G401 (cell line): ENCODE data around the gene RNASET2. TPM values are rescaled to one million over a fixed set of nuclear protein-coding genes. Genes with fewer than 3 reads are reported as not detected.
"Not testable (repeated sequence)": the region's sequence is repeated elsewhere in the genome, so short reads cannot be mapped to it uniquely, and the experiment has no call there.

Experiments
- DNase-seq: peaks from one replicate; pipeline ENCODE4 v3.0.0-alpha.2; 2015; ENCODE audit warnings: low spot score
- in situ Hi-C: cut with HindIII; loops from 2 replicates; pipeline ENCODE4 v1.10.0; 2016; ENCODE audit warnings: low sequenced_read_pairs, mixed read lengths
- total RNA-seq: library from RNA; depleted of rRNA; stranded (reverse); fragments of >200 nt; shearing (Covaris generic); gene quantifications from 2 replicates; pipeline ENCODE4 v1.2.3, GENCODE V29; 2014

The RNASET2 gene
- total RNA-seq, 1 experiment from 2014 or later = 61.5 TPM

DNA sequence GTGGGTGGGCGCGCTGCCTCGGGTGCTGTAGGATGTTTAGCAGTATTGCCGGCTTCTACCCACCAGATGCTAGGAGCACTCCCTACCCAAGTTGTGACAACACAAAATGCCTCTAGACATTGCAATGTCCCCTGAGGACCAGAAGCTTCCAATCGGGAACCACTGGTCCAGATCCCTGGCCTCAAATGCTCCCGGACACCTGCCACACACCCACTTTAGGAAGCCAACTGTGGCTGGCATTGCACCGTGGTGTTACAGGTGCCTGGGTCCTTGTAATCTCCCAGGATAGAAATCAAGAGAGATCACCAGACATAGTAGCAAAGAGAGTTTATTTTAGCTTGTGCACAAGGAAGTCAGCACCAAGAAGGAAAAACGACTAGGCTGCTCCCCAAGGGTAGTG lies 14.9 kb upstream of the RNASET2 start:
- DNase-seq = no peak
- in situ Hi-C loops = no loop called here

DNA sequence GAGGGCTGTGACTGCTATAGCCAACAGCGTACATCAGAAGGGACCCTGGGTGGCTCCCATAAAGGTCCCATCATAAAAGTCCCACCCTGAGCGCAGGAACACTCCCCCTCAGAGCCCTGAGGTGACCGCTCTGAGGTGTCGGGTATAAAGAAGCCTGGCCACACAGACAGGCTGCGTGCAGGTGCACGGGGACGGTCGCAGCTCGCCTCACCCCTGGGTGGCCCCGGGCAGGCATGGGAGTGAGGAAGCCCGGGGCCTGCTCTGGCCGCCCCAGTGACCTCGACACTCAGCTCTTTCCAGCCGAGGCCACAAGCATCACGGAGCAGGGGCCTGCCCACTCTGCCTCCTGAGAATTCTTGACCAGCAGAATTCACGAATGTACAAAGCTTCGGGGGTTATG lies 14.4 kb upstream of the RNASET2 start:
- in situ Hi-C loops = no loop called here
- no peak for DNase-seq

DNA sequence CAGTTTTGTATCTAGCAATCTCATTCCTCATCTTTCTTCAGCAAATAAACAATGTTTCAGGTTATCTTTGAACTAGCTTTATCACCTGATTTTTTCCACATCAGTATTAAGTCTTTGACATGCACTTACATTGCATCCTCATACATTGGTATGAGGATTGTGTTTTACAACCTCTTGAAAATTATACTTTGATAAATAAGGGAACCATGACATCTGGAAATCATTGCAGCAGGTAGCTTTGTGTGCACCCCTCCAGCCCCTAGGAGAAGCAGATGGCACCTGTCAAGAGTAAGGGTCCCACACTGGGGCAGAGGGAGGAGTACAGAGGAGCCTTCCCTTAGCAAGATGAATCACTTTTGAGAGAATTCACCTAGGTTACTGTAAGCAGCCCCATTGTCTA lies 13.7 kb upstream of the RNASET2 start:
- no peak for DNase-seq
- in situ Hi-C loops = no loop called here

DNA sequence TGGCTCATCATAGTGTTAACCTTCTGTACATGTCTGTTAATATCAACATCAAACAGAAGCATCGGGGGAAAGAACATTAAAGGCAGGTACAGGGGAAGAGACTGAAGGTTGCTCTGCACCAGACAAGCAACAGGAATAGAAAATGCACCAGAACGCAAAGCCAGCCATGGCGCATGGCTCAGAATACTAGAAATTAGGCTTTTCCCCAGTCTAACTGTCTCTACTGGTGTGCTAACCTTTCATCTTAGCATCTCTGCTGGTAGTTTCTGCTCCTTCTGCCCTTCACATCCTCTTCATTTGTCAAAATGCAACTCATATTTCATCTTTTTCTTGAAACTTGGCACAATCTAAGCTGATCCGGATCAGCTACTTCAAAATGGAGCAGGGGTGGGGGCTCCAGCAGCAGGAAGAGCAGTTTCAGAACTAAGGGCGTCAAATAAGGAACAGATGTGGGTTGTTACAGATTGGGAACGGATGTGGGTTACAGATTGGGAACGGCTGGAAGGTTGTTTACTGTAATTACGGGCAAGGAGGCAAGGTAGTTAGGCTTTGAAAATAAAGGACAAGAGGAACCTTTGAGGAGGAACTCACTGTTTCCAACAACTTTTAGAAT lies 13.1 kb upstream of the RNASET2 start:
- in situ Hi-C loops = no loop called here
- DNase-seq = no peak

DNA sequence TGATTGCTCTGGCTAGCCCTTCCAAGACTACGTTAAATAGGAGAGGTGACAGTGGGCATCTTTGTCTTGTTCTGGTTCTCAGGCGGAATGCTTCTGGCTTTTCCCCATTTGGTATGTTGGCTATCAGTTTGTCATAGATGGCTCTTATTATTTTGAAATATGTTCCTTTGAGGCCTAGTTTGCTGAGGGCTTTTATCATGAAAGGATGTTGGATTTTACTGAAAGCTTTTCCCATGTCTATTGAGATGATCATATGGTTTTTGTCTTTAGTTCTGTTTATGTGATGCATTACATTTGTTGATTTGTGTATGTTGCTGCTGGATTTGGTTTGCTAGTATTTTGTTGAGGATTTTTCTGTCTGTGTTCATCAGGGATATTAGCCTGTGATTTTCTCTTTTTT lies 9.9 kb upstream of the RNASET2 start:
- in situ Hi-C loops = no loop called here
- no peak for DNase-seq

DNA sequence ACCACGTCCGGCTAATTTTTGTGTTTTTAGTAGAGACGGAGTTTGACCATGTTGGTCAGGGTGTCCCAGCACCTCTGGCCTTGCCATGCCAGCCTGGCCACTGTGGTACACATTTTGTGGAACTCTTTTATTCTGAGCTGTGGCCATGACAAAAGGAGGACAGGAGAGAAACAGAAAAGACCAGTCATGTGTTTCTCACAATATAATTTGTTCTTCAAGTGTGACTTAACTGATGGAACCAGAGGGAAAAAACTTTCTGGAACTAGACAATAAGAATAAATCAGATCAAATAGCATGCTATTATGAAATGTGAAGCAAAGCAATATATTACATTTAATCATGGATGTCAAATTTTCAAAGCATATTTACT lies 4.2 kb upstream of the RNASET2 start:
- in situ Hi-C loops = no loop called here
- DNase-seq = no peak

DNA sequence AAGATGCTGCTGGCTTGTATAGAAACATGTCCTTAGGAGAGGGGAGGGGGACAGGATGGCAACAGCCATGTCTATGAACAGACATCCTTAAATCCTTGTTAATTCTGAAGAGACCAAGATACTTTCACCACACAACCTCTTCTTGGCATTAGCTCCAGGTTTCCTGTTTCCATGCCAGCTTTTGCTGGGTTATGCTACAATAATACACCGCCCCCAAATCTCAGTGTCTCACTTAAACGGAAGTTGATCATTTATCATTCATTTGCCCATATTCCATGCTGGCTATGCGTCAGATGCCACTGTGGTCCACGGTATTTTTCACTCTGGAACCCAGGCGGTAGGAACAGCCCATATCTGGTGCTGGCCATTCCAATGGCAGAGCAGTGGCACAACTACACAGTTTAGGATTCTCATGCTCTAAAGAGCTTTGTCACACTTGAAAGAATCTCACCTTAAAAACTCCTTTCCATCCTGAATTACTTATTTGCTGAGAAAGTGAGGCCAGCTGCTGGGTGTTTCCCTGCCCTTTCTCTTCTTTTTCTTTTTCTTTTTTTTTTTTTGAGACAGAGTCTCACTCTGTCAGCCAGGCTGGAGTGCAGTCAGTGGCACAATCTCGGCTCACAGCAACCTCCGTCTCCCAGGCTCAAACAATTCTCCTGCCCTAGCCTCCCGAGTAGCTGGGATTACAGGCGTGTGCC lies 3.7 kb upstream of the RNASET2 start:
- no peak for DNase-seq
- in situ Hi-C loops = no loop called here

DNA sequence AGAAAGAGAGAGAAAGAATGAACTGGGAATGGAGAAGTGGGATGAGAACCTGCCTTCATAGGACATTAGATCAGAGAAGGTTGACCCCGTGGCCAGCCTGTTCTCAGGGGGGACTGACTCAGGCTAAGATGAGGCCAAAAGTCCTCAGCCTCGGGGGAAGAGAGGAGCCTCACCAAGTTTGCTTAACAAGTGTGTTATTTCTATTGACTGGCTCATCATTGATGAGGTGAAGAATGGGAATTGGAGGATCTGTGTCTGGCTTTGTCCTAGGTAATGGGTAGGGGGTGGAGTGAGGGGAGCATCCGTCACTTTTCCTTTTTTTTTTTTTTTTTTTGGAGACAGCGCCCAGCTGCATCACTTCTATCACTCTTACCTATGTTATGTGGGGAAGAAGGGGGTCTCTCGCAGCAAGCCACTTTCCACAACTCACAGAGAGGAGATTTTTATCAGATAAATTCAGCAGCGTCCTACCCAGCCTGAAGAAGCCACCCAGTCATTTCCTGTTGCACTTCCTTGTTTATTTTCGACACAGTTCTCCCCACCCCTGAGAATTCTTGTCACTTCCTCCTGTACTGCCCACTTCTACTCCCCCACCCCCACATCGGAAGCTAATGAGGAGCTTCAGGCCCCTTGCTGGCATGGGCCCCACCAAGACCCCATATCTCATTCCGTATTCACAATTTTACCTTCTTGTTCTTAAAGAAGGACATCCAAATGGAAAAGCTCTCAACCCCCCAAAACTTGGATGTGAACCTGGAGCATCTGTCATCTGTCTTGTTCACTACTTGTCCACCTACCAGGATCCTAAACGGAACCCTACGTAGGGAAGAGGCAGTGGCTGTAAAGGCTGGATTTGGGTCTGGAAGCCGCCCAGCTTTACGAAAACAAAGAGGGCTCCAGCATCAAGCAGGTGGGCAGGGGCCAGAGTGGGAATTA lies 2.8 kb upstream of the RNASET2 start:
- DNase-seq = no peak
- in situ Hi-C loops = no loop called here

DNA sequence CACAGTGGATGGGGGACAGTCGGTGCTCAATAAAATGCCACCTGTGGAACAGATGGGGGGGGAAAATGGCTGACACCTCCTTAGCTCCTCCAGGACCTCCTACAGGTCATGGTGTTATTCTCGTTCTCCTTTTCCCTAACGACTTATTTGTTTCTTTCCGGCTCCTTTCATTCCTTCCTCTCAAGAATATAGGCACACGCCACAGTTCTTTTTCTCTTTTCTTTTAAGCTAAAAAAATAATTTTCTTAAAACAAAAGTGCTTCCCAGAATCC lies 1.4 kb upstream of the RNASET2 start:
- no peak for DNase-seq
- in situ Hi-C loops = no loop called here

DNA sequence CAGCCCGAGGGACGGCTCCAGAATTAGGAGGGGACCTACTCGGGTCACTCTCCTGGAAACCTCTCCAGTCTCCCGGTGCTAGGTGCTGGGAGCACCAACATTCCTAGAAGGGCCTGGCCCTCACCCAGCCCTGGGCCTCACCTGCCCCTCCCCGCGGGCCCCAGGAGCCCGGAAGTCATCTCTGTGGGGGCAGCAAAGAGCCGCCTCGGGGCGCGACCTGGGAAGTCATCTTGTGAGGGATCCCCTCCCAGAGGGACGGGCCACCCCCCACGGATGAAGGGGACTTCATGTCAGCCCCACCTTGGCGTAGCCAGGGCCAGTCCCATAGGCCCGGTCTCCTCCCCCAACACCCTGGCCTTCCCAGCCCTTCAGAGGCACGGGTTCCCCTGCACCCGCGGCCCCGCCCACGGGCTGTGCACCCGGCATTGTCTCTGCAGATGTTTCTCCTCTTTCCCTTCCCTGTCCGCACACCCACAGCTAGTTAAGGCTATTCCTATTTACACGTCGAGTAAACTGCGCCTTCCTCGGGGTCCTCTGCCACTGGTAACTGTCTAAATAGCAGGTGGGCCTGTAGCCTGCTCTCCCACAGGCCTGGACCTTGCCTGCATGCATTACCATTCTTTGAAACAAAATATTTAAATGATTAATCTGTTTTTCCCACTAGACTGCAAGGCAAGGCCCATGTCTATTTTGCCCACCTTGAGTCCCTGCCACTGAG lies 896 bp upstream of the RNASET2 start:
- in situ Hi-C loops = no loop called here
- DNase-seq = no peak

DNA sequence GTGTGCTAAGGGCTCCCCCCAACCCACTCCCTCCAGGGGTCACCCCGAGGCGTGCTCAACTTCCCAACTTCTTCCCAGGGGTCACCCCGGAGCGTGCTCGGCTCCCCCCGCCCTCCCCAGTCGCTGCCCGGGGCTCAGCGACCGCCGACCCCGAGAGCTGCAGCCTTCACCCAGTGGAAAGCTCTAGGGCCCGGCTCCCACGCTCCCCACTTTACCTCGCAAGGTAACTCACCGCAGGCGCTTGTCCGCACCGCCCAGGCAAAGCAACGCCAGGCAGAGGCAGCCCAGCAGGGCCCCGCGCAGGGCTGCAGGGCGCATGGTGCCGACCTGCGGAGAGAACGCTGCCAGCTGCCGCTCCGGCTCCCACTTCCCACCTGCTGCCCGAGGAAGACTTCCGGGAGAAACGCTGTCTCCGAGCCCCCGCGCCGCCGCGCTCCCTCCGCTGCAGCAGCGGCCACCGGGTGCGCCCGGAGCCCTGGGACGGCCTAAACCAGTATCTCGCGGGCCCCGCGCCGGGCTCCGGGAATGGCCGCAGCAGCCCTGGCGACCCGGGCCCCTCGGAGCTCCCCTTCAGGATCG lies 396 bp downstream of the RNASET2 start:
- in situ Hi-C loops = no loop called here
- DNase-seq = no peak

DNA sequence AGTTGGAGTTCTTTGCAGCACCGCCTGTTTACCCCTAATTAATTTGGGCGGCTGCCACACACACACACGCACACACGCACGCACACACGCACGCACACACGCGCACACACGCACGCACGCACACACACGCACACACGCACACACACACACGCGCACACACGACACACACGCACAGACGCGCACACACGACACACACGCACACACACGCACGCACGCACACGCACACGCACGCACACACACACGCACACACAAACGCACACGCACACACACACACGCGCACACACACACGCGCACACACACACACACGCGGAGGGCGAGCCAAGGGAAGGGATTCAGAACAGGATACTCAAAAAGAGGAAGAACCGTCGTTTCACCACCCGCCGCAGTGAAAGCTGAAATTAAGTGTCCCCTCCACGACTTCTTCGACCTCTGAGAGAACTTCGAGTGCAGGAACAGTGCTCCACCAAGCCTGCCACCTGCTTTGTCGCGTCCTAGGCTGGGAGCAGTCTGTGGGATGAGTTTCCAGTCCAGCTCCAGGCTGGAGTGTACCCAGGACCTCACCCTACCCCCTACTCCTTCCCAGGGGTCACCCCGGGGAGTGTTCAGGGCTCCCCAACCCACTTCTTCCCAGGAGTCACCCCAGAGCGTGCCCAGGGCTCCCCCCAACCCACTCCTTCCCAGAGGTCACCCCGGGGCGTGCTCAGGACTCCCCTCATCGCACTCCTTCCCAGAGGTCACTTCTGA lies 1.1 kb downstream of the RNASET2 start:
- in situ Hi-C loops = no loop called here

DNA sequence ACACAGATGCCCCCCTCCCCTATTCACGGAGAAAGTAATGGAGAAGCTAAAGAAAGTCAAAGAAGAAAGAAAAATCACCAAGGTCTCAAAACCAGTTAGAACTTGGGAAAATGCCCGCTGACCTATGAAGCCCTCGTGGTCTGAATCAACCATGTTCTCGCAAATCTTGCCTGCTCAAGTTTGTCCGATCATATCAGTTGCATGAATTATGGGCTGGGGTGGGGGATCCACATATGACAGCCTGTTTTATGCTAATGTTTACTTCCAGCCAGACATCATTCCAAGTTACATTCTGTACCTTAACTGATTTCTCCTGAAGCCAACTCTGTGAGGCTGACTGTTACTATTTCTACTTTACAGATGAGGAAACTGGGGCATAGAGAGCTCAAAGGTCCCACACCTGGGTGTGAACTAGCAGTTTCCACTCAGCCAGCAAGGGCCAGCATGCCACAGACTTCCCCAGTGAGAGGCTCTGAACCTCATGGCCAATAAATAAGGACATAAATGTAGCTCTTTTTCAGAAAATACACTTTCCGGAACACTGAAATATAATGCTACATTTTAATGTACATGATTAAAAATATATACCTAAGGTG lies 2.1 kb downstream of the RNASET2 start:
- in situ Hi-C loops = no loop called here
- no peak for DNase-seq

More for the DNA sequence above, 1.1 kb downstream of the RNASET2 start:
- no peak for DNase-seq

DNA sequence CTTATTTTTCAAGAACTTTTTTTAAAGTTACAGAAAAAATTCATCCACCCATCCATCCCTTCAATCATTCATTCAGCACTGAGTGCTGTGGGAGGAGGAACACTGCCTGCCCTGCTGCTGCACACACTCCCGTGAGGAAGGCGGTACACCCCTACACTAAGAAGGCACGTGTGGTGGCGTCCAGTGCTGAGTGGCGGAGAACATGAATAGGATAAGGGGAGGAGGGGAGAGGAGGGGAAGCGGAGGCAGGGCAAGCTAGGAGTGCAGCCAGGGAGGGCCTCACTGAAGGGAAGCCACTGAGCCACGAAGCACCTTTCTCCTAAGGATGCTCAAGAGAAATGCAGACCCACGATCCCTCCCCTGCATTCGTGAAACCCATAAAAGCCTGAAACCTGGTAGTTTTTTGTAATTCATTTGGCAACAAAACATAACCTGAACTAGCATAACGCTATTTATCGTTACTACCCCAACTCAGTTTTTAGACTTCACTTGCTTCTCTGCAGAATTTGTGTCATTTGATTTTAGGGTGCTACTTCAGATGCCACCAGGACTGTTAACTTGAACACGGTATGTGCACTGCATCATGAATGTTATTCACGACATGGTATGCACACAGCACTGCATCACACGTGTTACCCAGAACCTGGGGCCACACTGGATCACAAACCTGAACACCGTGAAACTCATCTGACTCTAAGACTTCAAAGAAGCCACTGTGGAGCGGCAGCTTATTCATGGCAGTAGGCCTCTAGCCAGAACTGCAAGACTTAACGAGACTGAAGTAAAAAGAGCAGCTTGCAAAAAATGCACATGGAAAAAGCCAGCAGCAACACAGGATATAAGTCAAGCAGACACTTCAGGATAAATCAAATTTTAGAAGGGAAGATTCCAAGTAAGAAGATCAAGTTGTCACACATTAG lies 3.5 kb downstream of the RNASET2 start:
- in situ Hi-C loops = no loop called here

DNA sequence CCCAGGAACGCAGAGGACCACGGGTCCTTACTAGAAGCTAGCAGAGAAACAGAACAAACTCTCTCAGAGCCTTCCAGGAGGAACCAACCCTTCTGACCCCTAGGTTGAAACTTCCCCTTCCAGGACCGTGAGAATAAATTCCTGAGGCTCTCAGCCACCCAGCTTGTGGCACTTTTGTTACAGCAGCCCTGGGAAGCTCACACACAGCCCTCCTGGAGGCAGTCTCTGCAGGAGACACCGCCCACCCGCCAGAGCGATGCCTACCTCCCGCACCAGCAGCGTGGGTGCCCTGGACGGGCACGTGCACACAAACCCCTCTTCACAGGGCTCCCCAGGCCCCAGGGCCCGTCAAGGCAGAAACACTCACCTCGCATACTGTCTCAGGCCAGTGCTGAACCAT lies 4.2 kb downstream of the RNASET2 start:
- DNase-seq = no peak
- in situ Hi-C loops = no loop called here

More for the DNA sequence above, 3.5 kb downstream of the RNASET2 start:
- DNase-seq = no peak

DNA sequence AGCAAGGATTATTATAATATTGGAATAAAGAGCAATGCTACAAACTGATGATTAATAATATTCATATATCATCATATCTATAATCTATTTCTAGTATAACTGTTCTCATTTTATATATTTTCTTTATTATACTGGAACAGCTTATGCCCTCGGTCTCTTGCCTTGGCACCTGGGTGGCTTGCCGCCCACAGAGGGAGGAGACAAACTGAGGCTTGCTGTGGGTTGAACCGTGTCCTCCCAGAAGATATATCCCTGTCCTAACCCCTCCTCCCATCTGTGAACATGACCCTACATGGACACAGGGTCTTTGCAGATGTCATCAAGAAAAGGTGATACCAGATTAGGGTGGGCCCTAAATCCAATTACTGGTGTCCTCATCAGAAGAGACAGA lies 4.7 kb downstream of the RNASET2 start:
- in situ Hi-C loops = no loop called here
- DNase-seq = no peak

DNA sequence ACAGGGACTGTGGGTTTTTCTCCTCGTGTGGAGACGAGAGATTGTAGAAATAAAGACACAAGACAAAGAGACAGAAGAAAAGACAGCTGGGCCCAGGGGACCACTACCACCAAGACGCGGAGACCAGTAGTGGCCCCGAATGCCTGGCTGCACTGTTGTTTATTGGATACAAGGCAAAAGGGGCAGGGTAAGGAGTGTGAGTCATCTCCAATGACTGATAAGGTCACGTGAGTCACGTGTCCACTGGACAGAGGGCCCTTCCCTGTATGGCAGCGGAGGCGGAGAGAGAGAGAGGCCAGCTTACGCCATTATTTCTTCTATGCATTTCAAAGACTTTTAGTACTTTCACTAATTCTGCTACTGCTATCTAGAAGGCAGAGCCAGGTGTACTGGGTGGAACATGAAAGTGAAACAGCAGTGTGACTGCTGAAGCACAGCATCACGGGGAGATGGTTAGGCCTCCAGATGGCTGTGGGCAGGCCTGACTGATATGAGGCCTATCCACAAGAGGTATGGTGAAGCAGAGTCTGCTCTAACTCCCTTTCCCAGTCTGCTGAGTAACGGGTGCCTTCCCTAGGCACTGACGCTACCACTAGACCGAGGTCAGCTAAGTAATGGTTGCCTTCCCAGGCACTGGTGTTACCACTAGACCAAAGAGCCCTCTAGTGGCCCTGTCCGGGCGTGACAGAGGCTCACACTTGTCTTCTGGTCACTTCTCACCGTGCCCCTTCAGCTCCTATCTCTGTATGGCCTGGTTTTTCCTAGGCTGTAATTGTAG lies 5.3 kb downstream of the RNASET2 start:
- in situ Hi-C loops = not testable (repeated sequence)
- DNase-seq = peak; percentile 62
